ENCODE results near the gene CELF5.
"Not testable (repeated sequence)": the region's sequence is repeated elsewhere in the genome, so short reads cannot be mapped to it uniquely, and the experiment has no call there.

DNA sequence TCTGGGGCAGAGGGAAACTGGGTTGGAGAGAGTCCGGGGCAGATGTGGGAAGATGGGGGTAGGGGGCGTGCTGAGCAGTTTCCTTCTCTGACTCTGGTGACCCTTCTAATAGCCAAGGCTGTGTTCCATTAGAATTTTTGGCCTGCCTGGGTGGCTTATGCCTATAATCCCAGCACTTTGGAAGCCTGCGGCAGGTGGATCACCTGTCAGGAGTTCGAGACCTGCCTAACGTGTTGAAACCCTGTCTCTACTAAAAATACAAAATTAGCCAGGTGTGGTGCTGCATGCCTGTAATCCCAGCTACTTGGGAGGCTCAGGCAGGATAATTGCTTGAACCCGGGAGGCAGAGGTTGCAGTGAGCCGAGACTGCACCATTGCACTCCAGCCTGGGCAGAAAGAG is 21.6 kb upstream of the CELF5 start:
- TF ChIP-seq POLR2AphosphoS5 (IDR thresholded peaks at IDR 0.05; ENCODE audit: low read depth, low read length); SIN3A (IDR thresholded peaks at IDR 0.05; ENCODE audit: borderline replicate concordance, insufficient read depth, low read depth, low read length): not testable (repeated sequence)
- TF ChIP-seq, protein P1, sequence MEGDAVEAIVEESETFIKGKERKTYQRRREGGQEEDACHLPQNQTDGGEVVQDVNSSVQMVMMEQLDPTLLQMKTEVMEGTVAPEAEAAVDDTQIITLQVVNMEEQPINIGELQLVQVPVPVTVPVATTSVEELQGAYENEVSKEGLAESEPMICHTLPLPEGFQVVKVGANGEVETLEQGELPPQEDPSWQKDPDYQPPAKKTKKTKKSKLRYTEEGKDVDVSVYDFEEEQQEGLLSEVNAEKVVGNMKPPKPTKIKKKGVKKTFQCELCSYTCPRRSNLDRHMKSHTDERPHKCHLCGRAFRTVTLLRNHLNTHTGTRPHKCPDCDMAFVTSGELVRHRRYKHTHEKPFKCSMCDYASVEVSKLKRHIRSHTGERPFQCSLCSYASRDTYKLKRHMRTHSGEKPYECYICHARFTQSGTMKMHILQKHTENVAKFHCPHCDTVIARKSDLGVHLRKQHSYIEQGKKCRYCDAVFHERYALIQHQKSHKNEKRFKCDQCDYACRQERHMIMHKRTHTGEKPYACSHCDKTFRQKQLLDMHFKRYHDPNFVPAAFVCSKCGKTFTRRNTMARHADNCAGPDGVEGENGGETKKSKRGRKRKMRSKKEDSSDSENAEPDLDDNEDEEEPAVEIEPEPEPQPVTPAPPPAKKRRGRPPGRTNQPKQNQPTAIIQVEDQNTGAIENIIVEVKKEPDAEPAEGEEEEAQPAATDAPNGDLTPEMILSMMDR (IDR thresholded peaks at IDR 0.05): not testable (repeated sequence)
- TF ChIP-seq, protein P2, sequence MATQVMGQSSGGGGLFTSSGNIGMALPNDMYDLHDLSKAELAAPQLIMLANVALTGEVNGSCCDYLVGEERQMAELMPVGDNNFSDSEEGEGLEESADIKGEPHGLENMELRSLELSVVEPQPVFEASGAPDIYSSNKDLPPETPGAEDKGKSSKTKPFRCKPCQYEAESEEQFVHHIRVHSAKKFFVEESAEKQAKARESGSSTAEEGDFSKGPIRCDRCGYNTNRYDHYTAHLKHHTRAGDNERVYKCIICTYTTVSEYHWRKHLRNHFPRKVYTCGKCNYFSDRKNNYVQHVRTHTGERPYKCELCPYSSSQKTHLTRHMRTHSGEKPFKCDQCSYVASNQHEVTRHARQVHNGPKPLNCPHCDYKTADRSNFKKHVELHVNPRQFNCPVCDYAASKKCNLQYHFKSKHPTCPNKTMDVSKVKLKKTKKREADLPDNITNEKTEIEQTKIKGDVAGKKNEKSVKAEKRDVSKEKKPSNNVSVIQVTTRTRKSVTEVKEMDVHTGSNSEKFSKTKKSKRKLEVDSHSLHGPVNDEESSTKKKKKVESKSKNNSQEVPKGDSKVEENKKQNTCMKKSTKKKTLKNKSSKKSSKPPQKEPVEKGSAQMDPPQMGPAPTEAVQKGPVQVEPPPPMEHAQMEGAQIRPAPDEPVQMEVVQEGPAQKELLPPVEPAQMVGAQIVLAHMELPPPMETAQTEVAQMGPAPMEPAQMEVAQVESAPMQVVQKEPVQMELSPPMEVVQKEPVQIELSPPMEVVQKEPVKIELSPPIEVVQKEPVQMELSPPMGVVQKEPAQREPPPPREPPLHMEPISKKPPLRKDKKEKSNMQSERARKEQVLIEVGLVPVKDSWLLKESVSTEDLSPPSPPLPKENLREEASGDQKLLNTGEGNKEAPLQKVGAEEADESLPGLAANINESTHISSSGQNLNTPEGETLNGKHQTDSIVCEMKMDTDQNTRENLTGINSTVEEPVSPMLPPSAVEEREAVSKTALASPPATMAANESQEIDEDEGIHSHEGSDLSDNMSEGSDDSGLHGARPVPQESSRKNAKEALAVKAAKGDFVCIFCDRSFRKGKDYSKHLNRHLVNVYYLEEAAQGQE (IDR thresholded peaks at IDR 0.05; ENCODE audit: insufficient read depth in 1 of 2, low read depth in 2 of 2, low read length in 1 of 2): not testable (repeated sequence)
